Stimulated activated CD4-positive, alpha-beta T cell treated with anti-CD3 and anti-CD28 coated beads, Interleukin-15, amount 100 ng/mL, for 24 hours (primary cell): Measurements from ENCODE around the gene TMEM169.

Experiments used
- DNase-seq: peaks from one replicate; pipeline ENCODE4 v3.0.0-alpha.2; 2020

Gene TMEM169, protein sequence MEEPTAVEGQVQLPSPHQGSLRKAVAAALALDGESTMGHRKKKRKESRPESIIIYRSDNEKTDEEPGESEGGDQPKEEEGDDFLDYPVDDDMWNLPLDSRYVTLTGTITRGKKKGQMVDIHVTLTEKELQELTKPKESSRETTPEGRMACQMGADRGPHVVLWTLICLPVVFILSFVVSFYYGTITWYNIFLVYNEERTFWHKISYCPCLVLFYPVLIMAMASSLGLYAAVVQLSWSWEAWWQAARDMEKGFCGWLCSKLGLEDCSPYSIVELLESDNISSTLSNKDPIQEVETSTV

DNA sequence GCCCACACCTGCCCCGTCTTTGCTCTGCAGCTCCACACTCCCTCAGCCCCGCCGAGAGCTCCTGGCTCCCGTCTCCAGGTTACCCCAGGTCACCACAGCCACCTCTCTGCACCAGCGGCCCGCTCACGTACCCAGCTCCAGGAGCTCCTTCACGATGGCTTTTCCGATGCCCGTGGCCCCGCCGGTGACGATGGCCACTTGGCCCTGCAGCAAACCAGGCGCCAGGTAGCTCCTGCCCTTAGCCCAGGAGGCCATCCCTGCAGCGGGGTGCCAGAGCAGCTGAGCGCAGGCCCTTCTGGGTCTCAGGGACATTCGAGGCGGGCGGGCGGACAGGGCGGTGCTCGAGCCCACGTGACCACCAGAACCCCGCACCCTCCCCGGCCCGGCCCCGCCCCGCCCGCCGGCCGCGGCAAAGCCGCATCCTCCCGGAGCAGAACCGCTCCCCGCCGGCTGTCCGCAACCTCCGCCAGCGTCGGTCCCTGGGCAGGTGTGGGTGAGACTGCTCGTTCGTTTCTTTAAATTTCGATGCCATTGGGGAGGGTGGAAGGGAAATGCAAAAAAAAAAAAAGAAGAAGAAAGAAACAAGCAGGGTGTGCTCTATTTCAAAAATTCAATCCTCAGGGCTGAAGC is at the start of gene TMEM169, which contains the start of gene PECR:
TMEM169 (plus strand) TSS at position 433 of the 630 bp plus-strand sequence. CDS start 14,045 bp downstream, outside the sequence.
PECR (minus strand) TSS at position 323 of the 630 bp plus-strand sequence; CDS start at position 255, 68 bp downstream.
- peak; percentile 88 for DNase-seq

DNA sequence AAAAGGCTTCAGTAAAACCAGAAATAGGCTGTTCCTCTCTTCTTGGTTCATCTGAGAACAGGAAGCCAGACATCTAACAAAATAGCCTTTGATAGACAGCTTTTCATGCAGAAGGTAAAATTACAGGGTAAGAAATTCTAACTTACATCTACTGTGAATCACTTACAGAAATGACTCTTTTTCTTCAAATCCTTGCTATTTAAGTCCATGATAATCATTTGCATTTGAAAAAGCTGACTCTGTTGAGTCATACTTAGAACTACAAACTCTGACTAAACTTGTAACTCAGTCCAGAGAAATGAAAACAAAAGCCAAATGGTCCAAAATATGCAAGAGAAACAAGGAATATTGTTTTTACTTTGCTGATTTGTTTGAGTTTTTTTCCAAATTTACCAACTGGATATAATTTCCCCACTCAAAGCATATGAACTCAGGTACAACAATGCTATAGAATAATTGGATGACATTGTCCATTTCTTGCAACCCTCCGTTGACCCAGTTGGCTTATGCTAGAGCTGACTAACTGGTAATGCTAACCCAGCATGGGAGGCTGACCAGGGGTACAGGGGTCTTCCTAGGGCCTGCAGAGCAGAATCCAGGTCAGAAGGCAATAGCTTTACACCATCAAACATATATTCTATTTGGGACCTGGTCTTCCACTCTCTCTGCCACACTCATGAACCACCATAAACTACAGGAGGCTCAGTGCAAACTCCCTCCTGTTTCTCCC is 49.6 kb upstream of the TMEM169 start:
- DNase-seq, result no peak

DNA sequence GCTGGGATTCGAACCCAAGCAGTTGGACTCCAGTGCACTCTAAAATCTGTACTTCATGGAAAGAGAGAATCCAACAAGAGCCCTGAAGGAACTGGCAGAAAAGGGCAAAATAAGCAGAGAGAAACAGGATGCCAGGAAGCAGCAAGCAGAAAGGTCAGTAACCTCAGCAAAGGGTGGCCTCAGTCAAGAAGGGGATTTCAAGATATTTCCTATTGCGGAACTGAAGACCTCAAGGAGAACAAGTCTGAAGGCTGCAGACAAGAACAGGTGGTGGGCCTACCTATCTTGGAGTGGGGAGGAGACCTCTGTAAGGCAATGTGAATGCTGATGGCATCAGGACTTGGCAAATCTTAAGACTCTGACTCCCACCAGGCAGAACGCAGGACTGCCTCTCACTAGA is 48.3 kb upstream of the TMEM169 start:
- no peak for DNase-seq

DNA sequence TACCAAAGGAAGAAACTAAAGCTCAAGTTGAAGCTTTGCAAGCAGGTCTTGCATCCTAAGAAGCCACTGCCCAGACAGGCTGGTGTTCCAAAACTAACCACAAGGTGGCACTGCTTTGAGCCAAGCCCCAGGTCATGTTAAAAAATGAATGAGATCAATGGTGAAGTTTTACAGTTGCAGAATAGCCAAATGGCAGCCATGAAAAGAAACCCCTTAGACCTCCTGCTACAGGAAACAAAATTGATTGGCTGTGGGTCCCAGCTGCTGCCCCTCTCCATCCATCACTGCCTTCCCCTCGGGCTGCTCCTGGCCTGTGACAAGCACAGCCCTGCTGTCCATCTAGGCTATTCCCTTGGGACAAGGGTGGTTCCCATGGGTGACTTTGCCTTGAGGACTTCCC is 47.7 kb upstream of the TMEM169 start:
- peak; percentile 86 for DNase-seq

DNA sequence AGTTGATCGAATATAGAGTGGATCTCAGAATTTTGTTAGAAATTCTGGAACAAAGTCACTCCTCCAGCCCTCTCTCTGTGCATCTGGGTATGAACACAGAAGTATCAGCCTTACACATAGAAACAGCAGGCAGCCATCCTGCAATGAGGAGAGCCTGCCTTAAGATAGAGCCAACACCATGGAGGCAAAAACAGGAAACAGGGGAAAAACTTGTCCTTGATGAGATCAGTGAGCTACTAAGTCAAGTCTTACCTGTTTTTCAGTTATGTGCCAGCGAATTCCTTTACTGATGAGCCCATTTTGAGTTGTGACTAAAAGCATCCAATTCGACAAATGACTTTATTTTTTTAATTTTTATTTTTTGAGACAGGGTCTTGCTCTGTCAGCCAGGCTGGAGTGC is 41.8 kb upstream of the TMEM169 start:
- DNase-seq, result no peak

DNA sequence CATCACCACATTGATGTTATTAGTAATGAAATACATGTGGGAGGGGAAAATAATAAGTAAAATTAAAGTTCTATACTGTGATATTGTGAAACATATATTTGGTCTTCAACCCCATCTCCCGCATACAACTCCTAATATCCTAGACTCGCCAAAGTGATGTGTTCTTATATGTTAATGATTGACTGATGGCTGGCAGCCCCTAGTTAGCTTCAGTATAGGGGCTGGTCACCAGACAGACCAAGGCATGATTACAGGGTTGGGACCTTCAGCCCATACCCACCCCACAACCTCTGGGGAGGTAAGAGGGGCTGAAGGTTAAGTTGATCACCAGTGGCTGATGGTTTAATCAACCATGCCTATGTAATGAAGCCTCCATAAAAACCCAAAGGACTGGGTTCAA is 40.3 kb upstream of the TMEM169 start:
- DNase-seq, result no peak

DNA sequence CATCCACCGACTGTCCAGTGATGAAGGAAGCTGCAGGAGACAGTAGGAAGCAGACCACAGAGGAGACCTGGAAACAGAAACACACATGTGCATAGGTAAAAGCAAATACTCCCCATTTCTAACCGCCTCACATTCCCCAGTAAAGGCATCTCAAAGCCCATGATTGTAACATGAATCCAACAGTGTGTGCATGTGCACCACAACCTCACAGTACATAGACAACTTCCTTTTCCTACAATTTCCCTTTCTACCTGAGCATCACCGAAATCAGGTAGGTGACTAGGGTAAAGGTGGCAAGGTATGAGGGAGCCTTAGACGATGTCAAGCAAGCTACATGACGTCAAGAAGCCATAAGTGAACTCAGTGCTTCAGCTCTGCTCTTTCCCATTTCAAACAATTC is 37.8 kb upstream of the TMEM169 start:
- DNase-seq, result no peak

DNA sequence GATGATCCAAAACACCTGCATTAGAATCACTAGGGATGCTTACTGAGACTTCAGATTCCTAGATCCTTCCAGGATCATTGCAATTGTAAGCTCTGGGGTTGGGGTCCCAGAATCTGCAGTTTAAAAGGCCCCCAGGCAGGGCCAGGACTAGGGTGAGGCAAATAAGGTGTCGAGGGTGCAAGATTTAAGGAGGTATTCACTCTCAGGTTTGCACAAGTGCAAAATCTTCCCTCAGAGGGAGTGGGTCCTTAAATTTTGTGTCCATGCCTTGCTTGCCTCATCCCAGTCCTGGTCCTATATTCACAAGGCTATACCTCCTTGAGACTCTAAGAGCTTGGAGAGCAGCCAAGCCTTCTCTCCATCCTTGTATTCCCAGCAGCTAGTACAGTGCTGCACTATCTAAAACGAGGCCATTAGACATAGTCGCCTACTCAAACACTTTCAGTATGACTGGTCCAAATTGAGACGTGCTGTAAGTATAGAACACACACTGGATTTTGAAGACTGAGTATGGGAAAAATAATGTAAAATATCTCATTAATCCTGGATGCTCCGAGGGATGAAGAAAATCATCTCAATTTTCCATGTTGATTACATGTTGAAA is 36.7 kb upstream of the TMEM169 start:
- DNase-seq, result no peak

DNA sequence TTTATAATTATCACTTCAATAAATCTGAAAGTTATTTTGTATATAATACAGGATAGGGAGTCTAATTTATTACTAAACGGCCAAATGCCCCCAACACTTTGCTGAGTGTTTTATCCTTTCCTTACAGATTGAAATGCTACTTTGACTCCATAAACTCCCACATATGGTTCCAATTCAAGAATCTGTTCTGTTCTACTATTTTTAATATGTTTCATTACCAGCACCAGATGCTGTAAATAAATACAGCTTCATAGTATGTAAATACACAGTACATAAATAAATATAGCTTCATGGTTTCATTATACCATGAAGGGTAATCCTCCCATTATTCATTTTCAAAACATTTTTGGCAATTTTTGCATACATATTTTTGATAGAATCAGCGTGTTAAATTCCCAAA is 34.3 kb upstream of the TMEM169 start:
- no peak for DNase-seq

DNA sequence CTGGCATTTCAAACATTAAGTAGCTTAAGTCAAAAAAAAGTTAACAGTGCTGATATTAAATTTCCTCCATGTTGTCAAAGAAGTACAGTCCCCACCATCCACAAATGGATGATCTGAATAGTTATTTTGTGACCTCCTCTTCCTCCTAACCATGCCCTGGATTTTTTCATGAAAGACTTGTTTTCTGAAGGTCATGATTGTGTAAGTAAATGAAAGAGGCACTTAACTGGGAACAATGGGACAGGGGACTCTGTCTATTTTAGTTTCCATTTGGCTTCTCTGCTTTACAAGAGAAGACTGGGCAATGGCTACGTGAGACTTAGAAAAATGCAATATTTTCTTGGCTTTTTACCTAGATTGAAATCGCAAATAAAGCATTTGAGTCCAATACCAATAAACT is 32.3 kb upstream of the TMEM169 start:
- no peak for DNase-seq

DNA sequence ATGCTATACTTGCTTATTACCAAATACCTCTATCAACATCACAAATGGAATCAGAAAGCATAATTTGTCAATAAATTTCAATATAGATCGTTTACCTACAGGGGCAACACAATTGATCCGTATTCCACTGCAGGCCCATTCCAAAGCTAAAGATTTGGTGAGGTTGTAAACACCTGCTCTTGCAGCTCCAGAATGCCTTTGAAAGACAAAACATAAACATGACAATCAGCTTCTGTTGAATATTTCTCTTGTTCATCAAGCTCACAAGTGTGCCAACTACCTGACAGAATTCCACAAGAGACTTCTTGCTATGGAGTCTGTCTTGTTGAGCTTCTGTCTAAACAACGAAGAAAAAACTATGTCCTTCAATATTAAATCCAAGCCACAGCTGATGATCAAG is 30.4 kb upstream of the TMEM169 start:
- DNase-seq, result no peak

DNA sequence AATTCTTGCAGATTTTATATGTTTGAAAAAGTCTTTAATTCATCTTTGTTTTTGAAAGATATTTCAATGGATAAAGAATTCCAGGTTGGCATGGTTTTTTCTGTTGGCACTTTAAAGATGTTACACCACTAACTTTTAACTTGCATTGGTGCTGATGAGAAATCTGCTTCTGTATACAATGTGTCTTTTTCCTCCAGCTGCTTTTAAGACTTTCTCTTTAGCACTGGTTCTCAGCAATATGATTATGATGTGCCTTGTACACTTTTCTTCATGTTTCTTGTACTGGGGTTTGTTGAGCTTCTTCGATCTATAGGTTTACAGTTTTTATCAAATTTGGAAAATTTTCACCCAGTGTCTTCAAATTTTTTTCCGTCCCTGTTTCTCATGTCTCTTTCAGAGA is 29.3 kb upstream of the TMEM169 start:
- DNase-seq, result no peak

DNA sequence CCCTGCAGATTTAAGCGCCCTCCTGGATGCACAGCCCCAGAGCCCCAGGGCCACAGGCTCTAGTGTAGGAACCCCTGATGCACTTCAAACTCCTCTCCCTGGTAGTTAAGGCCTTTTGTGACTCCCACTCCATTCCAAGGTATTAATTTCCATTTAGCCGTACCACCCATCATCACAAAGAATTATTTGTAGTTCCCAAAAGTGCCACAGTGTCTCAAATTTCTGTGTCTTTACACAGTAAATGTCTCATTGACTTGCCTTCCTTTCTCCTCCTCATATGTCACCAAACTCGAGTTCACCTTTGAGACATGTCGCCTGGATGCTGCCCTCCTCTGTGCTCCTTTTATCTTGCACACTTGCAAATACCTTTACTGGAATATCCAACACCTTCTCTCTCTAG is 26.0 kb upstream of the TMEM169 start:
- no peak for DNase-seq

DNA sequence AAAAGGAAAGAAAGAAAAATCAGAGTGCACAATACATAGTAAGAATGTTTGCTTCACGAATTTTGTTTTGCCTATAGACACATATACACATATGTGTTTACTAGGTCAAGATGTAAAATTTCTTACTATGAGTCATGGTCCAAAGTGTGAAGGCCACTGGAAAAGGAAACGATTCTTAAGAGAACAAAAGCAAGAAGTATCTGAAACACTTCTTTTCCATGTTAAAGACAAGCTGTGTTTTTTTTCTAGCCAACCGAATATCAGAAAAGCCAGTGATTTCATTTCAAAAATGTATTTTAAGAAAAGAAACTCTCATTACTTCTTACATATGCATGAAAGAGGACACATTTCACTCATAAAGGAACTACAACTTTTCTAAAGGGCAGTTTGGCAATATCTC is 25.0 kb upstream of the TMEM169 start:
- no peak for DNase-seq

DNA sequence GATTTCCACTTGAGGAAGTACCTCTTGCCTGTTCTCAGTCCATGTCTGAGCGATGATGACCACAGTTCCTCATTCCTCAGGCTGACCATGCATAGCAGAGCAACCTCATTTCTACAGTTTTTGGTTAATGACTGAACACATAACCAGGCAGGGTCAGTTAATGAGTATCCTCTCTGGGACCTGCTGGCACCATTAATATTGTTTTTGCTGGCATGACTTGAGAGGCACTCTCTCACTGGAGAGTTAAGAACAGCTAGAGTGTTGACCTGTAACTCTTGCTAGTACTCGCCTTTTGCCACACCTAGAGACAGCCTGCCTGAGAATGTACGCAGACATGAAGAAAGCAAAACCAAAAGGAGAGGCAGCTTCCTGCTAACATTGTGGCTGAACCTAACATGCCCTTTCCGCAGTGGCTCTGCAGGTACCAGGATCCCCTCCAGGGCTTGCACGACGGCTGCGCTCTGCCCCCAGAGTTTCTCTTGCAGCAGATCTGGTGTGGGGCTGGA is 24.0 kb upstream of the TMEM169 start:
- peak; percentile 57 for DNase-seq

DNA sequence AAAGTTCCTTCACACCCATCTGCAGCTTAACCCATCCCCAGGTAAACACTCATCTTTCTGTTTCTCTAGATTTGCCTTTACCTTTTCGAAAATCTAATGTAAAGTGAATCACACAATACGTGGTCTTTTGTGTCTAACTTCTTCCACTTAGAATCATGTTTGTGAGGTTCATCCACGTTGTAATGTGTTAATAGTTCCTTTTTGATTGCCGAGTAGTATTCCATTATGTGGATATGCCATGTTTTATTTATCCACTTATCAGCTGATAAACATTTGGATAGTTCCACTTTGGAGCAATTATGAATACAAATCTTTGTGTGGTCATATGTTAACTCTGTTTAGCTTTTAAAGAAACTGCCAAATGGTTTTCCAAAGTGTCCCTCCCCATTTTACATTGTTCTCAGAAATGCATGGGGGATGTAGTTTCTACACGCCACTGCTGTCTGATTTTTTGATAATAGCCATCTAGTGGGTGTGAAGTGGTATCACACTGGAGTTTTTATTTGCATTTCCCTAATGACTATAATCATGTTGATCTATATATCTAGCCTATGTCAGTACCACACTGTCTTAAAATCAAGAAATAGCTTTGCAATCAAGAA is 22.4 kb upstream of the TMEM169 start:
- no peak for DNase-seq

DNA sequence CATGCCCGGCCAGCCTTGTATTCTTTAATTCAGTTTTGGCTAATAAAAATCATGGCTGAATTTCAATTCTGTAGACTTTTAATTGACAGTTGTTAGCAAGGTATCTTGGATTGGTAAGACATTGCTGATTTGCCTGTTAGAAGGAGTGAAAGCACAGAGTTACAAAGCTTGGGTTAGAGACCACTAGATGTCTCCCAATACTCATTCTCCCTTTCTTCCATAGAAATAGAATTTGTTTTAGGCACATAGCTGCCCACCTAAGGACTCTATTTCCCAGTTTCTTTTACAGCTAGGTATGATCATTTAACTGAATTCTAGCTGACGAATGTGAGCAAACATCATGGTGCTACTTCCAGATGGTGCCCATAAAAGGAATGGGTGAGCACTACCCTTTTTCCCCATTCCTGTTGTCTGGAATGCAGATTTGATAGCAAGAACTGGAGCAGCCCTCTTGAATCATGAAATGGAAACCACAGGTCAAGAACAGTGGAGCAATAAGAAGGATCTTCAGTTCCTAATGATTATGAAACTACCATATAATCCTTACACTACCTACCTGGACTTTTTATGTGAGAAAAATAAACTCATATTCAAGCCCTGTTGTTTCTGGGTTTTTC is 17.6 kb upstream of the TMEM169 start:
- DNase-seq, result no peak

DNA sequence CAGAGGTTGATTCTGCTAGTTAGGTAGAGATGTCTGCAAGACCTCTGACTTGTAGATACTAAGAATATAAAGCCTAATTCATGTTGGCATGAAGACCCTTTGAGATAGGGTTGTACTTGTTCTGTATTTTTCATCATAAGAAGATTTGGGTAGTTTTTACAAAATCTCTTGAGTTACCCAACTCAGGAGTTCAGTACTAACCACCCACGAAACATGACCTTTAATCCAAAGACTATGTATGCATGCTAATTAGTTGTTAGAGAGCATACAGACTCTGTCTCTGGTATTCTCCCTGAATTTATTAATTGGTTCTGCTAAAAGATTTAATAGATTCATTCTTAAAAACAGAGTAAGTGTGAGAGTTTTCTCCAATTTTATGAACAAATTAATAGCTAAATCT is 17.1 kb upstream of the TMEM169 start:
- no peak for DNase-seq

DNA sequence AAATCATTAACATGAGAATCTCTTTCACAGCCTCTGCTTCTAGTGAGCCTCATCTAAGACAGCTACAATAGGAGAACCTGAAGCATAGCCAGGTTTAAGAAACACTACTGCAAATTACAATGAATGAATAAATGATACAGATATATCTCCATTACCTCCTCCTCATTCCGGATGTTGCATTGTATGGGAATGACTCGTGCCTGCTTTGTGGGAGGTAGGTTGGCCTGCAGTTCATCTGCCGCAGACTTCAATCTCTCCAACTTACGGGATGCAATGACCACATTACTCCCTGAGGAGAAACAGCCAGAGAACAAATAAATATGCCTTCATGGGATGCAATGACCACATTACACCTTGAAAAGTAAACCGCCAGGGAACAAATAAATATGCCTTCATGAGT is 15.5 kb upstream of the TMEM169 start:
- no peak for DNase-seq

DNA sequence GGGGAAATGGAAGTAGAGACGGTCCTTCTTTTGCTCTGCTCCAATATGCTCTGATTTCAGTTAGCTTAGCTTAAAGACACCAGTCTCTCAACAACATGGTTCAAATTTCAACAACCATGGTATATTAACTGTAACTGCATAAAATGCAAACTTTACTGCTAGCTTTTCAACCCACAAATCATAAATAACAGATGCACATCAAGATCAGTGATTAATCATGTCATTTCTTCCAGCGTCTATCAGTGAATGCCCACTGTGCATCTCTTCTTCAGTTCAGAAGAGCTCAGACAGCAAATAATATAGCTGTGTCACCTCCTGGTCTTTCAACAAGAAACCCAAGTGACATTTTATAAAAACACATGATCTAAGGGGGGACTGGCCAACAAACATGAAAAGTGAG is 12.7 kb upstream of the TMEM169 start:
- DNase-seq, result no peak

DNA sequence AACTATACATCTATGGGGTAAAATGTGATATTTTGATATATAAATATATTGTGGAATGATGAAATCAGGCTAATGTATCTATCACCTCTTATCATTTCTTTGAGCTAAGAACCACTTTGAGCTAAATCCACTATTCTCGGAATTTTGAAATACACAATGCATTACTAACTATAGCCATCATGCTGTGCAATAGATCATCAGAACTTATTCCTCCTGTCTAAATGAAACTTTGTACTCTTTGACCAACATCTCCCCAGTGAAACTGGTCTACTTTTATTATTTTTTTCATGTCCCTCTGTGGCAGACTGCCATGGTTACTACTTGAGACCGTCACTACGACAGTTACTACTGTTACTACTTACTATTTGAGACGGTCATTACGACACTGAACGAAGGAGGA is 11.5 kb upstream of the TMEM169 start:
- no peak for DNase-seq

DNA sequence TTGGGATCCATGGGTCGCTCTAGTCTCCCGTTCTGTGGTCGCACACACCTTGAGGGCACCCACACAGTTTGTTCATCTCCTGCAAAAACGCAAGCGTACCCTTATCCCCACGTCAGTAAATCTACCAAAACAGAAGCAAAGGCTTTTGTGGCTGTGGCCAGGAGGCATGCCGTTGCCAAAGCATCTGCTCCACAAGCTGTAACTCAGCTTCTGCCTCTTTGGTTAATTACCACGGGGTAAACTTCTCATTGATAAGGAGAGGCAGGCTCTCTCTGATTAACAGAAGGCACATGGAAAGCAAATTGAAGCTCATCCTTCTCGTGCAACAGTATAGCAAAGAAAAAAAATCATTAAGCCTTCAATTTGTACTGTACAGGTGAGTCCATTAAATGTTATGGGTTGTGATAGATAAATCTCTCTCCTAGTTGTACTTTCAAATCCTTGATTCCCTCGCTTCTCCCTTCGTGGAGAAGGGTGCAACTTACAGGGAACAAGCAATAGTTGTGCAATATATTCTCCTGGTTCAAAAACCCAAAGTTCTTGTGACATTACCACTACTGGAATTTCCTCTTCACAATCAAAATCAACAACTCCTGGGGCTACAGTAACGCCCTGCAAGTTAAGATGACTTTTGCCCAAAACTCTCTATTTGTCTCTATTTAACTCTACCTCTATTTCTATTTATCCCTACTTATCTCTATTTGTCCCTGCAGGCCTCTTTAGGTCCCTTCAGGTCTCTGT is 10.4 kb upstream of the TMEM169 start:
- no peak for DNase-seq
